Loucy (cell line): ENCODE measurements around the gene IMP3.
"Not testable (repeated sequence)": the region's sequence is repeated elsewhere in the genome, so short reads cannot be mapped to it uniquely, and the experiment has no call there.

Experiments
- H2AFZ ChIP-seq: fragments of 200-600 bp; sonication (generic); 2 replicates; pipeline ENCODE4 v1.6.0; 2016; ENCODE audit warnings: antibody characterized with exemption, mild to moderate bottlenecking, low read length, moderate library complexity
- H3F3A ChIP-seq: fragments of 200-600 bp; 2 replicates; pipeline ENCODE4 v1.6.0; 2016; ENCODE audit warnings: antibody characterized with exemption, low read depth, mild to moderate bottlenecking
- H3K27me3 ChIP-seq: fragments of 200-600 bp; sonication (generic); 2 replicates; pipeline ENCODE4 v1.6.1; 2014; ENCODE audit warnings: low read length, mild to moderate bottlenecking; ENCODE audit not compliant: insufficient read depth, poor library complexity, severe bottlenecking
- H3K36me3 ChIP-seq: fragments of 200-600 bp; sonication (generic); 2 replicates; pipeline ENCODE4 v1.6.1; 2016; ENCODE audit warnings: low read length; ENCODE audit not compliant: insufficient read depth
- H3K4me1 ChIP-seq: fragments of 200-600 bp; sonication (generic); 2 replicates; pipeline ENCODE4 v1.5.1; 2014; ENCODE audit warnings: low read length, mild to moderate bottlenecking; ENCODE audit not compliant: insufficient read depth, poor library complexity, severe bottlenecking
- H3K4me2 ChIP-seq: fragments of 200-600 bp; sonication (generic); 2 replicates; pipeline ENCODE4 v1.6.0; 2014; ENCODE audit warnings: antibody characterized with exemption, low read length, low read depth, mild to moderate bottlenecking; ENCODE audit not compliant: poor library complexity, severe bottlenecking
- H3K4me3 ChIP-seq: fragments of 200-600 bp; sonication (generic); 2 replicates; pipeline ENCODE4 v1.5.1; 2014; ENCODE audit warnings: low read length, mild to moderate bottlenecking, mixed read lengths; ENCODE audit not compliant: poor library complexity, severe bottlenecking
- H3K79me2 ChIP-seq: fragments of 200-600 bp; sonication (generic); 2 replicates; pipeline ENCODE4 v1.6.1; 2014; ENCODE audit warnings: low read length; ENCODE audit not compliant: insufficient read depth
- H3K9ac ChIP-seq: fragments of 200-600 bp; sonication (generic); 2 replicates; pipeline ENCODE4 v1.6.0; 2014; ENCODE audit warnings: mild to moderate bottlenecking, low read depth, low read length, moderate library complexity; ENCODE audit not compliant: poor library complexity, severe bottlenecking
- H3K9me2 ChIP-seq: fragments of 200-600 bp; sonication (generic); replicated peaks from 2 replicates; pipeline ENCODE4 v1.6.1; 2016; ENCODE audit warnings: low read depth, low read length, mixed read lengths
- H3K9me3 ChIP-seq: fragments of 200-600 bp; sonication (generic); 2 replicates; pipeline ENCODE4 v1.6.1; 2014; ENCODE audit warnings: mild to moderate bottlenecking, antibody characterized with exemption, low read length, low read depth; ENCODE audit not compliant: insufficient read depth
- H4K20me1 ChIP-seq: fragments of 200-600 bp; sonication (generic); 2 replicates; pipeline ENCODE4 v1.6.0; 2014; ENCODE audit warnings: antibody characterized with exemption, low read length, mild to moderate bottlenecking; ENCODE audit not compliant: insufficient read depth, poor library complexity, severe bottlenecking
- EZH2phosphoT487 ChIP-seq: fragments of 200-600 bp; IDR thresholded peaks from 2 replicates; pipeline ENCODE4 v1.6.1; 2018; ENCODE audit warnings: antibody characterized with exemption, mild to moderate bottlenecking, moderate library complexity, borderline replicate concordance
- TF ChIP-seq, protein P1 (sequence below): fragments of 200-600 bp; sonication (generic); conservative IDR thresholded peaks from 2 replicates; pipeline ENCODE4 v1.5.1; 2014; ENCODE audit warnings: mild to moderate bottlenecking, antibody characterized with exemption, low read length

The IMP3 gene

DNA sequence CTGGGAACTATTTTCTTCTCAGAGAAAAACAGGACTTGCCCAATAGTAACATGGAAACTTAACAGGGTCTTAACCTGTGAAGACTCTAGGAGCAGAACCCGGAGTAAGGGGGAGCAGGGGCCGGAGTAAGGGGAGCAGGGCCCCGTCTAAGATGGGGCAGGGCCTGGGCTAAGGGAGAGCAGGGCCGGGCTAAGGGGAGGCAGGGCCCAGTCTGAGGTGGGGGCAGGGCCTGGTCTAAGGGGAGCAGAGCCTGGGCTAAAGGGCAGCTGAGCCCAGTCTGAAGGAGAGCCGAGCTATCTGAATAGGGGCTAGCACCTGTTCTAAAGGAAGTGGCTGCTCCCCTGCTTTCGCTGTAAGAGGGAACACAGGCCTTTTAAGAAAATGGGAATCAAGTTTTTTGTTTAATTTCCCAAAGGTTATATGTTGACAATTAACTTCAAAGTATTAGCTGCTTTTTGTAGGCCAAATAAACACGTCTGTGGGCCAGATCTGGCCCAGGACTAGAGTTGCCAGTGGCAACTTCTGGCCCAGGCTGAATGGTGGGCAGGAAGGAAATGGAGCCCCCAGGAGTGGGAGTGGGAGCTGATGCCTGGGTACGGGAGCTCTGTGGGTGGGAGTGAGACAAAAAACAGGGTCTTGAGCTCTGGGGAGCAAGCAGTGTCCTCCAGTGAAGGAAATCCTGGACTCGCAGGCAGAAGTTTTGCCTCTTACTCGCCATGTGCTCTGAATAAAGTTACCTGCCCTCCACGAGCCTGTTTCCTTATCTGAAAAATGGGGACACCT is 40.2 kb upstream of the IMP3 start:
- Histone ChIP-seq H3K79me2 (no peaks in the 10 kb centered on the region), H3K27me3 (no peaks in the 10 kb centered on the region), H3K4me1 (no peaks in the 10 kb centered on the region), H3F3A (no peaks in the 10 kb centered on the region), H3K4me3 (no peak overlapping the region), H3K9me3 (no peaks in the 10 kb centered on the region), H2AFZ (no peak overlapping the region), H3K9ac (no peak overlapping the region), H3K4me2 (no peak overlapping the region), H4K20me1 (no peaks in the 10 kb centered on the region), H3K9me2 (no peaks in the 10 kb centered on the region), H3K36me3 (no peaks in the 10 kb centered on the region)
- TF ChIP-seq, protein P1, sequence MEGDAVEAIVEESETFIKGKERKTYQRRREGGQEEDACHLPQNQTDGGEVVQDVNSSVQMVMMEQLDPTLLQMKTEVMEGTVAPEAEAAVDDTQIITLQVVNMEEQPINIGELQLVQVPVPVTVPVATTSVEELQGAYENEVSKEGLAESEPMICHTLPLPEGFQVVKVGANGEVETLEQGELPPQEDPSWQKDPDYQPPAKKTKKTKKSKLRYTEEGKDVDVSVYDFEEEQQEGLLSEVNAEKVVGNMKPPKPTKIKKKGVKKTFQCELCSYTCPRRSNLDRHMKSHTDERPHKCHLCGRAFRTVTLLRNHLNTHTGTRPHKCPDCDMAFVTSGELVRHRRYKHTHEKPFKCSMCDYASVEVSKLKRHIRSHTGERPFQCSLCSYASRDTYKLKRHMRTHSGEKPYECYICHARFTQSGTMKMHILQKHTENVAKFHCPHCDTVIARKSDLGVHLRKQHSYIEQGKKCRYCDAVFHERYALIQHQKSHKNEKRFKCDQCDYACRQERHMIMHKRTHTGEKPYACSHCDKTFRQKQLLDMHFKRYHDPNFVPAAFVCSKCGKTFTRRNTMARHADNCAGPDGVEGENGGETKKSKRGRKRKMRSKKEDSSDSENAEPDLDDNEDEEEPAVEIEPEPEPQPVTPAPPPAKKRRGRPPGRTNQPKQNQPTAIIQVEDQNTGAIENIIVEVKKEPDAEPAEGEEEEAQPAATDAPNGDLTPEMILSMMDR = no peak
- no peak for TF ChIP-seq EZH2phosphoT487

DNA sequence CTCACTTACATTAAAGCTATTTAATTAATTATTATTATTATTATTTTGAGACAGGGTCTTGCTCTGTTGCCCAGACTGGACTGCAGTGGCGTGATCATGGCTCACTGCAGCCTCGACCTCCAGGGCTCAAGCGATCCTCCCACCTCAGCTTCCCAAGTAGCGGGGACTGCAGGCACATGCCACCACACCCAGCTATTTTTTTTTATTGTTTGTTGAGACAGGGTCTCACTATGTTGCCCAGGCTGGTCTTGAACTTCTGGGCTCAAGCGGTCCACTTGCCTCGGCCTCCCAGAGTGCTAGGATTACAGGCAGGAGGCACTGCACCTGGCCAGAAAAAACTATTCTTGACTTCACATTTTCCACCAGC is 38.3 kb upstream of the IMP3 start:
- H4K20me1 ChIP-seq, H3K4me2 ChIP-seq, H3K36me3 ChIP-seq, H3K27me3 ChIP-seq, H3F3A ChIP-seq, H3K9ac ChIP-seq, H3K79me2 ChIP-seq, H2AFZ ChIP-seq, H3K4me1 ChIP-seq, H3K4me3 ChIP-seq, H3K9me2 ChIP-seq, H3K9me3 ChIP-seq: not testable (repeated sequence)

DNA sequence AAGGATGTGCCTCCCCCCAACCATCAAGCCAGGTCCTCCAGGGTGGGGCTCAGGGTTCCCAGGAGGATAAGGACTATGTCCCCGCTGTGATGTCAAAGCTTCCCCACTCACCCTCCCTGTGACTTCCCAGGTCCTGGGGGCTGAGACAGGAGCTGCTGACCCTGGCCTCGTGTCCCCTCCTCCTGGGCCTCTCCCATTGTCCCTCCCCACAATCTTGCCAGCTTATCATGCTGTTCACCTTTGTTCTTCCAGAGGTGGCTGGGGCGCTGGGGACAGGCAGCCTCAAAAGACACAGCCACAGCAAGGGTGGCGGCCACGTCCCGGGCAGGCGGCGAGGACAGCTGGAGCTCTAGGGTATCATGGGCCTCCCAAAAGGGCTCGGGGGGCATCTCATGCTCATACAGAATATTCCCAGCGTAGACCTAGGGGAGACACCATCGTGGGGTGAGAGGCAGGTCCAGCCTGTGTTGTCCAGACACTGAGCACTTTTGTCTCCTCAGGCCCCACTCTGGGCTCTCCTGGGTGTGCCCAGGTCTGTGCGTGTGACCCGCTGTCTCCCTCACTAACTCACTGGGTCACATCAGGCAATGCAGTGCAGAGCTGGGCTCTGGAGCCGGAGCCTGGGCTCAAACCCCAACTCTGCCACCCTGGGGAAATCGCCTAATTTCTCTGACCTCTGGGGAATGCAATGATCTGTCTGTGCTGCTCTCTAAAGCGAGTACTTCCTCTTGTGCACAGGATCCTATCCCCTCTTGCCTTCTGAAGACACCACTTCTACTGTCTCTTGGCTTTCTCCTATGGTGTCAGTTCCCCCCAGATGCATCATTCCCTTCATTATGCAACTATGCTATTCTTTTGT is 37.7 kb upstream of the IMP3 start:
- H3K4me1 ChIP-seq = no peaks in the 10 kb centered on the region
- no peaks in the 10 kb centered on the region for H3K36me3 ChIP-seq
- no peaks in the 10 kb centered on the region for H3F3A ChIP-seq
- H3K4me2 ChIP-seq = no peak overlapping the region
- H3K27me3 ChIP-seq = no peaks in the 10 kb centered on the region
- H3K79me2 ChIP-seq = no peaks in the 10 kb centered on the region
- no peaks in the 10 kb centered on the region for H3K9me3 ChIP-seq
- H3K9ac ChIP-seq = no peak overlapping the region
- H3K4me3 ChIP-seq = no peak overlapping the region
- H4K20me1 ChIP-seq = no peaks in the 10 kb centered on the region
- TF ChIP-seq, protein P1 = no peak
- no peak for TF ChIP-seq EZH2phosphoT487
- no peak overlapping the region for H2AFZ ChIP-seq
- H3K9me2 ChIP-seq = no peaks in the 10 kb centered on the region
